Superior temporal gyrus (tissue), 1 donor: ENCODE measurements around the gene LSM7.

Source experiments
- DNase-seq: peaks from one replicate; pipeline ENCODE4 v3.0.0-alpha.2; 2016; ENCODE audit errors: extremely low spot score

Gene LSM7

DNA sequence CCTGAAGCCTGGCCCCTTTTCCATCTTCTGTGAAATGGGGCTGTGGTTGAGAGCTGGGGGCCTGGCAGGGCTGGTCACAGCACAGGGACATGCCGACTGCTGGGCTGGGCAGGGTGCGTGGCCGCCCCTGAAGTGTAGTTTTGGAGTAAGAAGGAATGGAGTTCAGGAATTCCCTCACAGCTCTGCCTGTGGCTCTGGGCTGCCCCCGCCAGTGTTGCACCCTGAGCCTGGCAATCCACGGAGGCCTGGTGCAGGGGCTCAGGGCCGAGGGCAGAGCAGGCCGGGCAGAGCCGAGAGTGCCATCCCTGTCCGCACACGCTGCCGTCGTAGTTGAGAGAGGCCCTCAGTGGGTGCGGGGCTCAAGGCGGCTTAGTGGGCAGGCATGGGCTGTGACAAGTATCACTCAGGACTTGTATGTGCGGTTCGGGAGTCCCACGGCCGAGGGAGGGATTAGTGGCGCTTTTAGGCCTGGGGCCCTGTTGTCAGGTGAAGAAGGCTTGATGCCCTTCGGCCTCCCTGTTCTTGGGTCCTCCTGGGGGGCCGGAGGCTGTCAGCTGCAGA is 9.7 kb upstream of the LSM7 start:
- no peak for DNase-seq

DNA sequence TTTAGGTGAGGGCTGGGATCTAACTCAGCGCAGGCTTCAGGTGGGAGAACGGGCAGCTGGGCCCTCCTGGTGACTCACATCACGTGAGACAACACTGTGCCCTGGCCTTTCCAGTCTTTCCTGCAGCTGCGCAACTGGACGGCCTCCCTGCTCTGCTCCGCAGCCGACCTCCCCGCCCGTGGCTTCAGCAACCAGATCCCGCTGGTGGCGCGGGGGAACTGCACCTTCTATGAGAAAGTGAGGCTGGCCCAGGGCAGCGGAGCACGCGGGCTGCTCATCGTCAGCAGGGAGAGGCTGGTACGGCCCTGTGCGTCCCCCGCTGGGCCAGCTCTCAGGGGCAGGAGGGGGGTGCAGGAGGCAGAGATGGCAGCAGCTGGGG is 8.9 kb upstream of the LSM7 start:
- peak; percentile 57 for DNase-seq

DNA sequence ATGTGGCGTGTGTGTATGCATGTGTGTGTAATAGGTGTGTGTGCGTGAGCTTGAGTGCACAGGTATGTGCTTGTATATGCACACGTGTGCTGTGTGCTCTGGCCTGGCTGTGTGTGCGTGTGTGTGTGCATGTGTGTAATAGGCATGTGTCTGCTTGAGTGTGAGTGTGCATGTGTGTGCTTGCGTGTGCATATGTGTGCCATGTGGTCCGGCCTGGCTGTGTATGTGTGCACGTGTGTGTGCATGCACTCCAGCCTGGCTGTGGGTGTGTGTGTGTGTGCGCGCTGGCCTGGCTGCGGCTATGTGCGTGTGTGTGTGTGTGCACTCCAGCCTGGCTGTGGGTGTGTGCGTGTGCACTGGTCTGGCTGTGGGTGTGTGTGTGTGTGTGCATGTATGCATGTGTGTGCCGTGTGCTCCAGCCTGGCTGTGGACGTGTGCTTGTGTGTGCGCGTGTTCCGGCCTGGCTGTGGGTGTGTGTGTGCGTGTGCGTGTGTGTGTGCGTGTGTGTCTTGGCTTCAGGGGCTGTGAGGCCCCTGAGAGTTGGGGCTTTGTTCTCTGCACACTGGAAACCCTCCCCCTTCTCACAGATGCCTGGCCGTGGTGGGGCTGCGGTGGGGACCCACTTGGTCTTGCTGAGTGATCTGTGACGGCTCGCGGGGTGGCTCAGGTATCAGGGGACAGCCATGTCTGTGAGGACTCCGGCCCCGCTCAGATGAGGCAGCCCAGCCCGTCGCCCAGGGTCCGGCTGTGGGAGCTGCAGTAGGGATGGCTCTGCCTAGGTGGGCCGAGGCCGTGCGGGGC is 8.3 kb upstream of the LSM7 start:
- DNase-seq, result no peak

DNA sequence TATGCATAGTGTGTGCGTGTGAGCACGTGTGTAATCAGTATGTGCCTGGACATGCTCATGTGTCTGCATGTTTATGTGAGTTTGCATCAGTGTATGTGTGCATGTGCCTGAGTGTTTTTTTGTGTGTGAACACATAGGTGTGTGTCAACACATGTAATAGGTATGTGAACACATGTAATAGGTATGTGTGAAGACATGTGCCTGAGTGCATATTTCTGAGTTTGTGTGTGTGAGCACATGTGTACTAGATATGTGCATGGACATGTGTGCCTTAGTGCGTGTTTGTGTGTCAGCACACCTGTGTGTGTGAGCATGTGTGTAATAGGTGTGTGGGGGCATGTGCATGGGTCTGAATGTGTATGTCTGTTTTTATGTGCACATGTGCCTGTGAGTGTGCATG is 7.5 kb upstream of the LSM7 start:
- DNase-seq, result no peak

DNA sequence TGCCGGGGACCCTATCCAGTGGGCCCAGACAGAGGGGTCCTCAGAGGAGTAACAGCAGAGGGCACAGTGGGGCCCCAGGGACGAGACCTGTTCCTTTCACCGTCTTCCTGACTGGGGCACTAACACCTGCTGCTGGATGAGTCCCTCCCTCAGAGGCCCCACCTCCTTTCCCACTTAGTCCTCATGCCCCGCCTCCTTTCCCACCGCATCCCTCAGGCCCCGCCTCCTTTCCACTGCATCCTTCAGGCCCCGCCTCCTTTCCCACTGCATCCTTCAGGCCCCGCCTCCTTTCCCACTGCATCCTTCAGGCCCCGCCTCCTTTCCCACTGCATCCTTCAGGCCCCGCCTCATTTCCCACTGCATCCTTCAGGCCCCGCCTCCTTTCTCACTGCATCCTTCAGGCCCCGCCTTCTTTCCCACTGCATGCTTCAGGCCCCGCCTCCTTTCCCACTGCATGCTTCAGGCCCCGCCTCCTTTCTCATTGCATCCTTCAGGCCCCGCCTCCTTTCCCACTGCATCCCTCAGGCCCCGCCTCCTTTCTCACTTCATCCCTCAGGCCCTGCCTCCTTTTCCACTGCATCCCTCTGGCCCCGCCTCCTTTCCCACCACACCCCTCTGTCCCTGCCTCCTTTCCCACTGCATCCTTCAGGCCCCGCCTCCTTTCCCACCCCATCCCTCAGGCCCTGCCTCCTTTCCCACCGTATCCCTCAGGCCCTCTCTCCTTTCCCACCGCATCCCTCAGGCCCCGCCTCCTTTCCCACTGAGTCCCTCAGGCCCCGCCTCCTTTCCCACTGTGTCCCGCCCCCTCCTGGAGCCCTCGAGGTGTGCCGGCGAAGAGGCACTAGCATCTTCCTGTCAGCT is 6.8 kb upstream of the LSM7 start:
- DNase-seq, result no peak

DNA sequence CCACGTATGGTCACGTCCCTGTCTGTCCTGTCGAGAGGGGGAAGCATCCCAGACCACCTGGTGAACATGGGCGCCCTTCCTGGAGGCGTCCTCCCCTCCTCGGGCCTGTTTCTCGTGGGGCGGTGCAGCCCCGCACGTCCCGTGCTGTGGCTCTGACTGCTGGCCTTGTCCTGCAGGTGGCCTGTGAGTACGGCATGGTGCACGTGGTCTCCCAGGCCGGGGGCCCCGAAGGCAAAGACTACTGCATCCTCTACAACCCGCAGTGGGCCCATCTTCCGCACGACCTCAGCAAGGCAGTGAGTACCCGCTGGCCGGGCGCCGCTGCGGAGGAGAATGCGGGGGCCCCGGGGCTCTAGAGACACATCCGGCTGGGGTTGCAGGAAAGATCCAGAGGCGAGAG is 6.0 kb upstream of the LSM7 start:
- DNase-seq, result no peak

DNA sequence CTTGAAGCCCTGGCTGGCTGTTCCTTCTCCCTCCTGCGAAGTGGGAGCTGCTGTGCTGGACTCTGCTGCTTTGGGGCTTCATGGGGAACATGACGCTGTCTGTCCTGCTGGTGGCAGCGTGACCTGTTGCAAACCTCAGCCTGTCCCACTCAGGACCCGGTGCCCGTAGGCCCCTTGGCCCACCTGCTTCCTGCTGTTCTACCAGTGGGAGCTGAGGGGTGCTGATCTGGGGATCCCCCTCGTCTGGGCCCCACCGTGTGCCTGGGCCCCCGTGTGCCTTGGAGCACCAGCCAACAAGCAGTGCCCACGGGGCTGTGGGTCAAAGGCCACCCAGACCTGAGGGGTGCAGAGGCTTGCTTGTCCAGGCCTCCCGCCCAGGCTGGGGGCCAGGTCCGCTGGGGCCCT is 5.4 kb upstream of the LSM7 start:
- no peak for DNase-seq

DNA sequence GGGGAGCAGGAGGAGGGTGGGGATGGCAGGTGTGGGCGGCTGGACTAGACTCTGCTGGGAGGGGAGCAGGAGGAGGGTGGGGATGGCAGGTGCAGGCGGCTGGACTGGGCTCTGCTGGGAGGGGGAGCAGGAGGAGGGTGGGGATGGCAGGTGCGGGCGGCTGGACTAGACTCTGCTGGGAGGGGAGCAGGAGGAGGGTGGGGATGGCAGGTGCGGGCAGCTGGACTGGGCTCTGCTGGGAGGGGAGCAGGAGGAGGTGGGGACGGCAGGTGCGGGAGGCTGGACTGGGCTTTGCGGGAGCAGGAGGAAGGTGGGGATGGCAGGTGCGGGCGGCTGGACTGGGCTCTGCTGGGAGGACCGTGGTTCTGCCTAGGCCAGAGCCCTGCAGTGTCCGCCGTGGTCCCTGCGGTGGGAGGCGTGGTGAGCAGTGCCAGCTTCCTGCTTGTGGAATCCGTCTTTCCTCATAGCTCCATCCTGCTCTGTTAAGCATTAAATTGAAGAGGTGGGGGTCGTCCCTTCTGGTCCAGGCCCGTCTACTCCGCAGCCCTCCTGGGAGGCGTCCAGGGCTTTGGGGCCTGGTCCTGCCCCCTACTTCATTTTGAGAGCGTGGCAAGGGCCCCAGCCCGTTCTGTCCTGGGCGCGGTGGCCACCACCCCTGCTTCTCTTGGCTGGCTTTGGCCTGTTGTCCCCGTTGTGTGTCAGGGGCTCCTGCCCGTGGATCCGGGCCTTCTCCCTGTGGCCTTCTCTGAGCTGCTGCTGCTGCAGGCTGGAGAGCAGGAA is 4.8 kb upstream of the LSM7 start:
- no peak for DNase-seq

DNA sequence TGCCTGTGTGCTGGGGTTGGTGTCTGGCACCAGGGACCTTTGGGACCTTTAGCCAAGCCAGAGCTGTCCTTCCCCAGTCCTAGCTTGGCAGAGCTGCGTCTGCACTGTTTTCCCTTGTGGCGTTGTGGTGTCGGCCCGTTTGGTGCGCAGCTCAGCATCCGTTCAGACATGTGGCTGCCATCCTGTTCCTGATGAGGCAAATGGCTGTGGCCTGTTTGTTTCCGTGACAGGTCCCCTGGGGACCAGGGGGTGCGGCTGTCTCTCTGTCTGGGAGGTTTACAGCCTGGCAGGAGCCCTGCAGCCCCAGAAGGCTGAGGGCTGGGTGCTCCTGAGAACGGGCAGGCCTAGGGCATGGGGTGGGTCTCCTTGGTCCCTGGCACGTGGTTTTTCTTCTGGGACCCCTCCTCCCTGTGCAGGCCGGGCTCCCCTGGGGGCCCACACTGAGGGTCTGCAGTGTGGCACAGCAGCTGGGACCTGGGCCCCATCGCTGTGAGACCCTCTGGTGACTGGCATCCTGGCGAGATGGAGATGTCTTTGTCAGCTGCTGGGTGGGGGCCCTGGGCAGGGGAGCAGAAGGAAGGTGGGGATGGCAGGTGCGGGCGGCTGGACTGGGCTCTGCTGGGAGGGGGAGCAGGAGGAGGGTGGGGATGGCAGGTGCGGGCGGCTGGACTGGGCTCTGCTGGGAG is 4.1 kb upstream of the LSM7 start:
- no peak for DNase-seq

DNA sequence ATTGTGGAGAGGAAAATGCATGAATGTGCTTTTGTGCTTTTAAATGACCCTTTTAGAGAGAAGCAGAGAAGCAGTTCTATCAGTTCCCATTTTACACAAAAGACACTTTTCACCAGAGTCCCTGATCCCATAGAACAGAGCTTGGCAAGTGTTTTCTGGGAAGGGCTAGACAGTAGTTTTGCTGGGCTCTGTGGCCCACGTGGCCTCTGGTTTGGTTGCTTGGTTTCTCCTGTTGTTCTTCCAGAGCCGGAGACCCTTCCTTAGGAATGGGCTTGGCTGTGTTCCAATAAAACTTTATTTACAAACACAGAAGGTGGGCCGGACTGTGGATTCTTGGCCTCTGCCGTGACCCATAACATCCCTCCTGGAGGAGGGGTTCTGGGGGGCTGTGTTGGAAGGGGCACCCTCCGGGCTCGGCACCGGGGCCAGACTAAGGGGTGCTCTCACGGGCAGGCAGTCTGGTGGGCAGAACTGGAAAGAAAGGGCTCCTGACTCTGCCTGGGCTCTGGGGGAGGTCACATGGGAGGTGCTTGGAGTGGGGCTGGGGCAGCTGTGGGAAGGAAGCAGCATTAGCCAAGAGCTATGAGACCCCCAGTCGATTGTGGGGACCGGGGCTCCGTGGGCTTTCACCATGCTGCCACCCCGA is 3.3 kb upstream of the LSM7 start:
- DNase-seq, result peak; percentile 75

DNA sequence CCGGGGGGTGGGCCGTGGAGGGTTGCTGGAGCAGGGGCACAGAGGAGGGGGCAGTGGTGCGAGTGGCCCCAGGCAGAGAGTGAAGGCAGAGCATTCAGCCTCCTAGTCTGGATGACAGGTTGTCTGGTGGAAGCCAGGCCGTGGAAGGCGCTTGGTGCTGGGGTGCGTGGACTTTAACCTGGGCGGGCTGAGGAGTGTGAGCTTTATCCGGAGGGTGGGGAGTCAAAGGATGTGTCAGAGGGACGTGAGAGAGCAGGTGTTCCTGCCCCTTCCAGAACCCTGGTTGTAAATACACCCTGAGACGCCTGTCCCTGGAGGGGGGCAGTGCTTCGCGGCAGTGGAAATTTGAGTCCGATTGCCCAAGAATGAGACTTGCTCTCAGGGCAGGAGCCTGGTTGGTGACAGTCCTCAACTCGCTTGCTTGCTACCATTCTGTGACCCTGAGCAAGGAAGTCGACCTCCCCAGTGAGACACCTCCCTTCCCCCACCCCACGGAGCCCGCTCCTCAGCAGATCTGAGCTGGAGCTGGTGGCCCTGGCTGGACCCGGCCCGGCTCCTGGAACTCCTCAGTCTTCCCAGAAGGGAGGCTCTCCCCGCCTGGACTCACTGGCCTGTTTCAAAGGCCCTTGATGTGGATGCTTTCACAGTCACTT is 2.4 kb upstream of the LSM7 start:
- DNase-seq, result no peak

DNA sequence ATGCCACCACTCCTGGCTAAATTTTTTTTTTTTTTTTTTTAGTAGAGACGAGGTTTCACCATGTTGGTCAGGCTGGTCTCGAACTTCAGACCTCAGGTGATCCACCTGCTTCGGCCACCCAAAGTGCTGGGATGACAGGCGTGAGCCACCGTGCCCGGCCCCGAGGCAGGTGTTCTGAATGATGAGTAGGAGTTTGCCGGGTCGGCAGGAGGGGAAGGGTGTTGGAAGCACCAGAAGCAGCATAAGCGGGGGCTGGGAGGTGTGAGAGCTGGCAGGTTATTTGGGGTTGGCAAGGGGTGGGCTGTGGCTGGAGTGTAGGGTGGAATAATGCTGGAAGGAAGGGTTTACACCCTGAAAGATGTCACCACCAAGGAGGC is 1.9 kb upstream of the LSM7 start:
- no peak for DNase-seq

DNA sequence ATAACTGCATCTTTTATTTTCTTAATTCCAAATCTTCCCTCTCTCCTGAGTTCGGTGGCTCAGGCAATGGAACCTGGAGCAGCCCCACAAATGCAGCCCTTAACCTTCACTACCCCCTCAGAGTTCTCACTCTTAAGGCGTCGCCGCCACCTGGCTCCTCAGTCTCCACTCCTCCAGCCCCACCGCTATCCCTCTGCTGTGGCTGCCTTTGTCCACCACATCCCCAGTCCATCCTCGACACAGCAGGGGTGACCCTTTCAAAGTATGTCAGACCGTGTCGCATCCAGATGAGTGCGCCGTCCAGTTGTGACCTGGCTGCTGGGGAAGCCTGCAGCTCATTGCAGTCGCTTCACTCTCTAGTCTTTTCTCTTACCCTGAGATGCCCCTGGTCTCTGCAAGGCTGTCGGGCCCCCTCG is 1.1 kb upstream of the LSM7 start:
- DNase-seq, result no peak

DNA sequence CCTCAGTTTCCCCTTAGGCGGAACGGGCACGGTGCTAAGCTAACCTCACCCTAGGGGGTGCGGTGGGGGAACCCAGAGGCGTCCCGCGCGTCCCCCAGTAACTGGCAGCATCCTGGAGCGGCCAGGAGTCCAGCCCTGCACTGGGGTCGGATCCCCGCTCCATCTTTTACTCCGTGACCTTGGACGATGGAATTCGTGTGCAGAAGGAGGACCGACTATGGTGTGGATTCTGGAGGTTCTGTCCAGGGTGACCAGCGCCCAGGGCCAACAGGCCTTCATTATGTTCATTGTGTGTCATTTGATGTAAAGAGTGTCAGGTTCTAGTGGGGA is 728 bp upstream of the LSM7 start:
- no peak for DNase-seq

DNA sequence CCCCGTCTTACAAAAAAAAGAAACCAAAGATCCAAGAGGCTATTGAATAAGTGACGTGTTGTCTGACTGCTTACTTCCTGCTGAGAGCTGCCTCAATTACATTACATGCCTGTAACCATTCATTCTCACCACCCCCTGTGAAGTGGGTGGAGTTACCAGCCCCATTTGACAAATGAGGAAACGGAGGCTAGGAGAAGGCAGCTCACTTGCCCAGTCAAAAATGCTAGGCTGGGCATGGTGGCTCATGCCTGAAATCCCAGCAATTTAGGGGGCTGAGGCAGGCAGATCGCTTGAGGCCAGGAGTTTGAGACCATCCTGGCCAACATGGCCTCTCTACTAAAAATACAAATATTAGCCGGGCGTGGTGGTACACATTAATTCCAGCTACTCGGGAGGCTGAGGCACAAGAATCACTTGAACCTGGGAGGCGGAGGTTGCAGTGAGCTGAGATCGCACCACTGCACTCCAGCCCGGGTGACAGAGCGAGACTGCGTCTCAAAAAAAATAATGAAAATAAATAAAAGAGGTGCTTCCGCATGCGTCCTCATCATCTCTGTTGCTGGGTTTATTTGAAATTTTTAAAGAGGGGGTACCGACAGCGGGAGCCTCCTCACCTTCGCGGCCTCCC is 499 bp downstream of the LSM7 start:
- DNase-seq, result no peak

DNA sequence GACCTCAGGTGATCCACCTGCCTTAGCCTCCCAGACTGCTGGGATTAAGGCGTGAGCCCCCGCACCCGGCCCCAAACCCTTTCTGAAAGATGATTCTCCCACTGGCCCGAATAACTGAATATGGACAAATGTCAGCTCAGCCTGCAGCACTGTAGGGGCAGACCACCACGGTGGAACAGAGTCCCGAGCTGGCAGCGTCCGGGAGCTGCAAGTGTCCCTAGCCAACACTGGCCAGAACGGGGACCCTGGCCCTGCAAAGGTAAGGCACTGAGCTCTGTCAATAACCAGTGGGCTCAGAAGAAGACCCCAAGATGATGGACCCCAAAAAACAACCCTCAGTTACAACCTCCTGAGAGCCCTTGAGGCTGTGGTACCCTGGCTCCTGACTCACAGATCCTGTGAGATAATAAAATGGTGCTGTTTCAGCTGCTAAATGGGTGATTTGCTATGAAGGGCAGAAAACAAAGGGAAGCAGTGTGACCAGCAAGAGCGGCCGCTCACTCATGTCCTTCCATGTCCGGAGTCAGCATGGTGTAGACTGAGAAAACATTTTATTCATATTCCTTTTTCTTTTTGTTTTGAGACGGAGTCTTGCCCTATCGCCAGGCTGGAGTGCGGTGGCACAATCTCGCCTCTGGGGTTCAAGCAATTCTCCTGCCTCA is 1.6 kb downstream of the LSM7 start:
- no peak for DNase-seq

DNA sequence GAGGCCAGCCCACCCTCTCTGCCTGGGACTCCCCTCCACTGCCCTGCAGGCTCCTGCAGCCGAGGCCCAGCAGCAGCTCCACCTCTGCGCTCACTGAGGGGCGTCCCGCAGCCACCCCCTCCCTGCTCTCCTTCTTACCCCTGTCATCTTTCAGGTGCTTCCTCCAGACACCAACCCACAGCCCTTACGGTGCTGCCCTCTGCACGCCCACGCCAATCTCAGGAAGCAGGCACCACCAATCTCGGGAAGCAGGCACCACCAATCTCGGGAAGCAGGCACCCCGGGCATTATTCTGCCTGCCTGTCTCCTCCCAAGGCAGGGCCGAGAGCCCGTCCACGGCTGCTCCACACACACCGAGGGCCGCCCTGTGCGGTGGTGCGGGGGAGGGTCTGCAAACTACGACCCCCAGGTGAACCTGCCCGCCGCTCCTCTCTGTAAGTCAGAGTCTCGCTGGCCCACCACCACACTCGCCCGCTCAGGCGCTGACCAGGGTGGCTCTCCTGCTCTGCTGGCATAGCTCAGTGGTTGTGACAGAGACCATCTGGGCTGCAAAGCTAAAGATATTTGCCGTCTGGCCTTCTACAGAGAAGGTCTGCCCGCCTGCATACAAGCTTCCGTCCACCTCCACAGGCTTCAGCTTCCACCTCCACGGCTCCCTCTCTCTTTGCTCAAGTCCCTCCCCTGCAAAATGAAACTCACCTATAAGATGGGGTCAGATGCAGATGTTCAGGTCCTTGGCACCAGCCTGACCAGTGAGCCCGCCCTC is 2.9 kb downstream of the LSM7 start:
- no peak for DNase-seq

DNA sequence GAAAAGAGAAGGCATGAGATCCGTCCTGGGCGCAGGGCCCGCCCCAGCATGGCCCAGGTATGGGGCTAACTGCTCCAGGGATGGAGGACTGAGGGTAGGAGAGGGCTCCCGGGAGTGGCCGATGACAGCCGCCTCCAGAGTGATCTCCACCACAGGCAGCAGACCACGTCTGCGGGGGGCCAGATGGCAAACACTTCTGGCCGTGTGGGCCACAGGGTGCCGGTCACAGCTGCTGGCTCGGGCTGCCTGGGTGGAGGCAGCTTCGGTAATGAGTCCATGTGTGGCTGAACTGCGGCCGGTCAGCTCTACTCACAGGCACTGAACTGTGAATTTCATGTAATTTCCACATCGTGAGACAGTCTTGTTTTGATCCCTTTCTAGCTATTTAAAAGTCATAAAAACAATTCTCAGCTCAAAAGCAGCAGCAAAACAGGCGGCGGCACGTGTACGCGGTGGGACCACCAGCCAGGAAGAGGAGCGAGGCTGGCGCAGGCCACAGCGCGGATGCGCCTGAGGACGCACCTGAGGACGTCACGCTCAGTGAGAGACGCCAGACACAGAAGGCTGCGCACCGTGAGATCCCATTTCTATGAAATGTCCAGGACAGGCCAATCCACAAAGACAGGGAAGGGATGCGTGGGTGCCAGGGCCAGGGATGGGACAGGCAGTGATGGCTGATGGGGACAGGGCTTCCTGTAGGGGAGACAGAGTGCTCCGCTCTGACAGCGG is 4.0 kb downstream of the LSM7 start:
- no peak for DNase-seq
